ENCODE measurements around the gene GGTLC2.
"Not testable (repeated sequence)": the region's sequence is repeated elsewhere in the genome, so short reads cannot be mapped to it uniquely, and the experiment has no call there.

GRCh38 chr22:22650803-22651515 is 6.5 kb downstream of the GGTLC2 start:
- not testable (repeated sequence) for TF ChIP-seq CTCF (IDR thresholded peaks at IDR 0.05; ENCODE audit: low read depth, low read length); EZH2phosphoT487 (IDR thresholded peaks at IDR 0.05; ENCODE audit: low read depth)
